ENCODE data around the gene KCNH1.

Gene KCNH1

GRCh38 chr1:210917560-210918169, 216.3 kb downstream of the KCNH1 start:
- DNase-seq (ENCODE audit: low read depth): no peak

GRCh38 chr1:210916548-210916947, 217.4 kb downstream of the KCNH1 start:
- DNase-seq (ENCODE audit: low read depth): no peak

- DNase-seq (ENCODE audit: low read depth): no peak
Measured at GRCh38 chr1:210915890-210916507, 217.9 kb downstream of the KCNH1 start.

GRCh38 chr1:210912752-210913151, 221.2 kb downstream of the KCNH1 start:
- no peak for DNase-seq (ENCODE audit: low read depth)

GRCh38 chr1:210910020-210910575, 223.8 kb downstream of the KCNH1 start:
- no peak for DNase-seq (ENCODE audit: low read depth)

- no peak for DNase-seq (ENCODE audit: low read depth)
Measured at GRCh38 chr1:210908791-210909190, 225.2 kb downstream of the KCNH1 start.

- DNase-seq (ENCODE audit: low read depth): no peak
Measured at GRCh38 chr1:210908257-210908656, 225.7 kb downstream of the KCNH1 start.

GRCh38 chr1:210907251-210907805, 226.6 kb downstream of the KCNH1 start:
- DNase-seq (ENCODE audit: low read depth): no peak

- no peak for DNase-seq (ENCODE audit: low read depth)
Measured at GRCh38 chr1:210905944-210906453, 227.9 kb downstream of the KCNH1 start.

- DNase-seq (ENCODE audit: low read depth): no peak
Measured at GRCh38 chr1:210905365-210905904, 228.5 kb downstream of the KCNH1 start.

GRCh38 chr1:210901981-210902770, 231.8 kb downstream of the KCNH1 start:
- no peak for DNase-seq (ENCODE audit: low read depth)

- no peak for DNase-seq (ENCODE audit: low read depth)
Measured at GRCh38 chr1:210900820-210901219, 233.1 kb downstream of the KCNH1 start.

GRCh38 chr1:210900079-210900478, 233.9 kb downstream of the KCNH1 start:
- DNase-seq (ENCODE audit: low read depth): no peak

- no peak for DNase-seq (ENCODE audit: low read depth)
Measured at GRCh38 chr1:210899676-210900075, 234.3 kb downstream of the KCNH1 start.

GRCh38 chr1:210898473-210898872, 235.5 kb downstream of the KCNH1 start:
- no peak for DNase-seq (ENCODE audit: low read depth)

GRCh38 chr1:210883821-210884220, 250.1 kb downstream of the KCNH1 start:
- DNase-seq (ENCODE audit: low read depth): no peak

- no peak for DNase-seq (ENCODE audit: low read depth)
Measured at GRCh38 chr1:210882414-210883221, 251.3 kb downstream of the KCNH1 start.

GRCh38 chr1:210878564-210878963, 255.4 kb downstream of the KCNH1 start:
- DNase-seq (ENCODE audit: low read depth): no peak

- no peak for DNase-seq (ENCODE audit: low read depth)
Measured at GRCh38 chr1:210876275-210876674, 257.7 kb downstream of the KCNH1 start.

GRCh38 chr1:210866532-210866931, 267.4 kb downstream of the KCNH1 start:
- no peak for DNase-seq (ENCODE audit: low read depth)

GRCh38 chr1:210857705-210858104, 276.2 kb downstream of the KCNH1 start:
- no peak for DNase-seq (ENCODE audit: low read depth)
